ENCODE measurements around the gene PTPN23. TPM values are rescaled to one million over a fixed set of nuclear protein-coding genes. Genes with fewer than 3 reads are reported as not detected.

PTPN23 gene
- total and polyA plus RNA-seq, 10 of the 15 experiments (the other 5 are each of a cell fraction or from before 2014, with no cell fraction given) = 0.44 to 28.6 (median 4.4) TPM

GRCh38 chr3:47392933-47393332 is 12.1 kb downstream of the PTPN23 start:
- SMC1A ChIA-PET (ENCODE audit: uncharacterized antibody, unreplicated experiment) = no interaction called here
- H3K9ac ChIP-seq (ENCODE audit: control insufficient read depth, insufficient read depth, low read length) = no peak overlapping the region
- intact Hi-C loops (cut with micrococcal nuclease; ENCODE audit: unreplicated experiment) (no loop called here), in situ Hi-C loops (cut with MboI) (no loop called here)
- H3K4me2 ChIP-seq (ENCODE audit: control insufficient read depth, insufficient read depth) = no peak overlapping the region
- ATAC-seq = no peak
- H2AFZ ChIP-seq (ENCODE audit: control insufficient read depth, low read depth, low read length) = no peak overlapping the region
- no TSS peak for BruUV-seq (replicated peaks)
- H3K9me3 ChIP-seq (replicated peaks; ENCODE audit: control insufficient read depth, insufficient read depth, low read length) = no peaks in the 10 kb centered on the region
- no peaks in the 10 kb centered on the region for H3K27me3 ChIP-seq (replicated peaks in 1 of 2; ENCODE audit: control insufficient read depth in 2 of 2, insufficient read depth in 2 of 2, low read length in 1 of 2)
- H3K79me2 ChIP-seq (ENCODE audit: control insufficient read depth, insufficient read depth, low read length) = peaks cover 15% of the 10 kb centered on the region
- H3K27ac ChIP-seq (ENCODE audit: control insufficient read depth, insufficient read depth) = no peak overlapping the region
- H4K20me1 ChIP-seq (ENCODE audit: control insufficient read depth, insufficient read depth) = no peaks in the 10 kb centered on the region
- DNase-seq (ENCODE audit: low read depth, low spot score) = no peak
- no peaks in the 10 kb centered on the region for H3K4me1 ChIP-seq (ENCODE audit: control insufficient read depth, insufficient read depth, low read length)
- RAD21 ChIA-PET (ENCODE audit: unreplicated experiment) = no interaction called here
- no peak for FAIRE-seq
- CTCF ChIA-PET = no interaction called here
- POLR2A ChIA-PET = no interaction called here
- WGBS (ENCODE audit: insufficient coverage, insufficient replicate concordance, low lambda C conversion rate, missing lambda C conversion rate) = 97% methylated on average over 3 of the region's 3 CpGs
- TF ChIP-seq, protein P1, sequence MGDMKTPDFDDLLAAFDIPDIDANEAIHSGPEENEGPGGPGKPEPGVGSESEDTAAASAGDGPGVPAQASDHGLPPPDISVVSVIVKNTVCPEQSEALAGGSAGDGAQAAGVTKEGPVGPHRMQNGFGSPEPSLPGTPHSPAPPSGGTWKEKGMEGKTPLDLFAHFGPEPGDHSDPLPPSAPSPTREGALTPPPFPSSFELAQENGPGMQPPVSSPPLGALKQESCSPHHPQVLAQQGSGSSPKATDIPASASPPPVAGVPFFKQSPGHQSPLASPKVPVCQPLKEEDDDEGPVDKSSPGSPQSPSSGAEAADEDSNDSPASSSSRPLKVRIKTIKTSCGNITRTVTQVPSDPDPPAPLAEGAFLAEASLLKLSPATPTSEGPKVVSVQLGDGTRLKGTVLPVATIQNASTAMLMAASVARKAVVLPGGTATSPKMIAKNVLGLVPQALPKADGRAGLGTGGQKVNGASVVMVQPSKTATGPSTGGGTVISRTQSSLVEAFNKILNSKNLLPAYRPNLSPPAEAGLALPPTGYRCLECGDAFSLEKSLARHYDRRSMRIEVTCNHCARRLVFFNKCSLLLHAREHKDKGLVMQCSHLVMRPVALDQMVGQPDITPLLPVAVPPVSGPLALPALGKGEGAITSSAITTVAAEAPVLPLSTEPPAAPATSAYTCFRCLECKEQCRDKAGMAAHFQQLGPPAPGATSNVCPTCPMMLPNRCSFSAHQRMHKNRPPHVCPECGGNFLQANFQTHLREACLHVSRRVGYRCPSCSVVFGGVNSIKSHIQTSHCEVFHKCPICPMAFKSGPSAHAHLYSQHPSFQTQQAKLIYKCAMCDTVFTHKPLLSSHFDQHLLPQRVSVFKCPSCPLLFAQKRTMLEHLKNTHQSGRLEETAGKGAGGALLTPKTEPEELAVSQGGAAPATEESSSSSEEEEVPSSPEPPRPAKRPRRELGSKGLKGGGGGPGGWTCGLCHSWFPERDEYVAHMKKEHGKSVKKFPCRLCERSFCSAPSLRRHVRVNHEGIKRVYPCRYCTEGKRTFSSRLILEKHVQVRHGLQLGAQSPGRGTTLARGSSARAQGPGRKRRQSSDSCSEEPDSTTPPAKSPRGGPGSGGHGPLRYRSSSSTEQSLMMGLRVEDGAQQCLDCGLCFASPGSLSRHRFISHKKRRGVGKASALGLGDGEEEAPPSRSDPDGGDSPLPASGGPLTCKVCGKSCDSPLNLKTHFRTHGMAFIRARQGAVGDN (IDR thresholded peaks at IDR 0.05) = no peak
- TF ChIP-seq STAT1 (conservative IDR thresholded peaks at IDR 0.05) (no peak), PBX3 (IDR thresholded peaks at IDR 0.05; ENCODE audit: insufficient replicate concordance, low read depth, low read length) (no peak), ZBED1 (IDR thresholded peaks at IDR 0.05; ENCODE audit: borderline replicate concordance) (no peak), ZBTB4 (CRISPR knock-in tag; IDR thresholded peaks at IDR 0.05) (no peak), FOXM1 (IDR thresholded peaks at IDR 0.05; ENCODE audit: low read depth, low read length) (no peak), NRF1 (conservative IDR thresholded peaks at IDR 0.05; ENCODE audit: low read depth, low read length) (no peak), BACH1 (IDR thresholded peaks at IDR 0.05; ENCODE audit: borderline replicate concordance) (no peak), ATF2 (IDR thresholded peaks at IDR 0.05; ENCODE audit: low read length) (no peak), POLR2A (IDR thresholded peaks at IDR 0.05; ENCODE audit: low read depth, low read length) (no peak), YY1 (IDR thresholded peaks at IDR 0.05; ENCODE audit: low read depth, low read length) (no peak), MTA3 (IDR thresholded peaks at IDR 0.05; ENCODE audit: borderline replicate concordance, low read length) (no peak), TAF1 (IDR thresholded peaks at IDR 0.05; ENCODE audit: borderline replicate concordance, low read depth, low read length) (no peak)
- H3K36me3 ChIP-seq (ENCODE audit: control insufficient read depth in 2 of 2, insufficient read depth in 2 of 2, low read length in 1 of 2) = peaks cover 0 to 10% of the 10 kb centered on the region in 2 experiments; a peak in 2 of 4 replicates
- no peak overlapping the region for H3K4me3 ChIP-seq
